Osteoblast (primary cell): Measurements from ENCODE around the gene UGGT2. TPM values are rescaled to one million over a fixed set of nuclear protein-coding genes. Genes with fewer than 3 reads are reported as not detected.
A peak's percentile ranks its signal among the peaks of the same experiment; 100 is the strongest.

Source experiments
- DNase-seq: peaks from one replicate; pipeline ENCODE4 v3.0.0; 2011; ENCODE audit warnings: low spot score, mixed read lengths; ENCODE audit not compliant: insufficient read length; ENCODE audit errors: missing footprints
- H2AFZ ChIP-seq: 2 replicates; pipeline ENCODE4 v1.6.0; 2011; ENCODE audit warnings: mild to moderate bottlenecking, low read length
- H3K27ac ChIP-seq: 2 replicates; pipeline ENCODE4 v1.5.1; 2011; ENCODE audit warnings: mild to moderate bottlenecking, low read depth, low read length, moderate library complexity
- H3K27me3 ChIP-seq: 2 replicates; pipeline ENCODE4 v1.6.0; 2012; ENCODE audit warnings: mild to moderate bottlenecking, control low read depth, inconsistent platforms, low read length, moderate library complexity; ENCODE audit not compliant: insufficient read depth
- H3K36me3 ChIP-seq: 2 replicates; pipeline ENCODE4 v1.5.1; 2011; ENCODE audit warnings: mild to moderate bottlenecking, low read length, control low read depth, moderate library complexity; ENCODE audit not compliant: insufficient read depth
- H3K4me1 ChIP-seq: 2 replicates; pipeline ENCODE4 v1.5.1; 2011; ENCODE audit warnings: mild to moderate bottlenecking, low read length, control low read depth, moderate library complexity; ENCODE audit not compliant: insufficient read depth
- H3K4me2 ChIP-seq: 2 replicates; pipeline ENCODE4 v1.6.0; 2011; ENCODE audit warnings: mild to moderate bottlenecking, low read length; ENCODE audit not compliant: insufficient read depth
- H3K4me3 ChIP-seq: fragments of 200-600 bp; sonication (generic); 3 replicates; pipeline ENCODE4 v1.5.1; 2012; ENCODE audit warnings: mild to moderate bottlenecking, low read length, inconsistent platforms; ENCODE audit not compliant: insufficient read depth
- H3K79me2 ChIP-seq: 2 replicates; pipeline ENCODE4 v1.6.0; 2012; ENCODE audit warnings: mild to moderate bottlenecking, low read length, control low read depth, inconsistent platforms; ENCODE audit not compliant: insufficient read depth
- H3K9me3 ChIP-seq: 2 replicates; pipeline ENCODE4 v1.5.1; 2011; ENCODE audit warnings: low read depth, low read length, control low read depth
- H4K20me1 ChIP-seq: 2 replicates; pipeline ENCODE4 v1.6.0; 2012; ENCODE audit warnings: mild to moderate bottlenecking, low read length, control low read depth; ENCODE audit not compliant: insufficient read depth
- total RNA-seq: library from RNA; depleted of rRNA; stranded (reverse); fragments of >200 nt; gene quantifications from 2 replicates; pipeline ENCODE4 v1.2.3, GENCODE V29; 2012
- TF ChIP-seq, protein P1 (sequence below): IDR thresholded peaks from 2 replicates; pipeline ENCODE4 v1.5.1; 2011; ENCODE audit warnings: mild to moderate bottlenecking, low read depth, low read length, moderate library complexity; ENCODE audit errors: extremely low read depth

UGGT2 gene
- total RNA-seq, 1 donor, result 78.2 TPM

DNA sequence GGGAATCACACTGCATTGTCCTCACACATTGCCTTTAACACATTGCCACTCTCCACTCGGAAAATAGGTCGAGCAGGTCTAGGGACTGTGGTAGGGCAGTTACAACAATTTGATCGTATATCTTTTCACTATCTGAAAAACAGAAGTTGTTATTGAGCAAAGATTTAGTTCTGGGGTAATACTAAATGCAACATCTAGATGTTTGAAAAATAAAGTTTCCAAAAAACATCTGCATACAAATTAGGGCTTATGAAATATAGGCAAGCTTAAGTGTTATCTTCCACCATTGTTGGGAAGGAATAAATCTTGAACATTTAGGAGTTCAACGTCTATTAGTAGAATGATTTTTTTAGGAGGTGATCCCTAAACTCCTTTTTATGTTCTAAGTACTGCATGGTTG lies 35.9 kb upstream of the UGGT2 start:
- TF ChIP-seq, protein P1, sequence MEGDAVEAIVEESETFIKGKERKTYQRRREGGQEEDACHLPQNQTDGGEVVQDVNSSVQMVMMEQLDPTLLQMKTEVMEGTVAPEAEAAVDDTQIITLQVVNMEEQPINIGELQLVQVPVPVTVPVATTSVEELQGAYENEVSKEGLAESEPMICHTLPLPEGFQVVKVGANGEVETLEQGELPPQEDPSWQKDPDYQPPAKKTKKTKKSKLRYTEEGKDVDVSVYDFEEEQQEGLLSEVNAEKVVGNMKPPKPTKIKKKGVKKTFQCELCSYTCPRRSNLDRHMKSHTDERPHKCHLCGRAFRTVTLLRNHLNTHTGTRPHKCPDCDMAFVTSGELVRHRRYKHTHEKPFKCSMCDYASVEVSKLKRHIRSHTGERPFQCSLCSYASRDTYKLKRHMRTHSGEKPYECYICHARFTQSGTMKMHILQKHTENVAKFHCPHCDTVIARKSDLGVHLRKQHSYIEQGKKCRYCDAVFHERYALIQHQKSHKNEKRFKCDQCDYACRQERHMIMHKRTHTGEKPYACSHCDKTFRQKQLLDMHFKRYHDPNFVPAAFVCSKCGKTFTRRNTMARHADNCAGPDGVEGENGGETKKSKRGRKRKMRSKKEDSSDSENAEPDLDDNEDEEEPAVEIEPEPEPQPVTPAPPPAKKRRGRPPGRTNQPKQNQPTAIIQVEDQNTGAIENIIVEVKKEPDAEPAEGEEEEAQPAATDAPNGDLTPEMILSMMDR, result no peak
- no peaks in the 10 kb centered on the region for H4K20me1 ChIP-seq
- DNase-seq, result peak; percentile 69
- H3K4me2 ChIP-seq, result no peak overlapping the region
- H3K36me3 ChIP-seq, result no peaks in the 10 kb centered on the region
- no peaks in the 10 kb centered on the region for H3K79me2 ChIP-seq
- H3K9me3 ChIP-seq, result no peaks in the 10 kb centered on the region
- no peaks in the 10 kb centered on the region for H3K4me1 ChIP-seq
- no peak overlapping the region for H3K27ac ChIP-seq
- H3K27me3 ChIP-seq, result peaks cover 60% of the 10 kb centered on the region
- no peak overlapping the region for H3K4me3 ChIP-seq
- no peak overlapping the region for H2AFZ ChIP-seq

DNA sequence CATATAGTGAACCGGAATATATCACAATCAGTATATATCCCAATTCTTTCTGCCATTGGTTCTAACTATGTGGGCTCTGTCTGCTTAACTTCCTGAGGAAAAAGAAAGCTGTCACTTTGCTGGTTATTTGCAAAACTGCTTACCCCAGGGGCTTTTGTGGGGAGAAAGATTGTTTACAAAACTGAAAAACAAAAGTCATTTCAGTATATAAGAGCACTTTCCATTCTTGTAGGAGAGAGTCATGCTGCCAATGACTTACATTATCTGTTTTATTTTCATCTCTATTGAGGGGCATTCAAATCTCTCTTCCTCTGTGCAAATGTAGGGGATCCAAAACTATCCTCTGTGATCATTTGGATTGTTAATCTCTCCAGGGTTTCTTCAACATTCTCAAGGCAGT lies 33.5 kb upstream of the UGGT2 start:
- Histone ChIP-seq H2AFZ (no peak overlapping the region), H4K20me1 (no peaks in the 10 kb centered on the region), H3K27me3 (peaks cover 40% of the 10 kb centered on the region), H3K79me2 (no peaks in the 10 kb centered on the region), H3K4me1 (no peaks in the 10 kb centered on the region), H3K4me2 (no peak overlapping the region), H3K27ac (no peak overlapping the region), H3K36me3 (no peaks in the 10 kb centered on the region), H3K4me3 (no peak overlapping the region), H3K9me3 (no peaks in the 10 kb centered on the region)
- no peak for DNase-seq
- TF ChIP-seq, protein P1, result no peak

DNA sequence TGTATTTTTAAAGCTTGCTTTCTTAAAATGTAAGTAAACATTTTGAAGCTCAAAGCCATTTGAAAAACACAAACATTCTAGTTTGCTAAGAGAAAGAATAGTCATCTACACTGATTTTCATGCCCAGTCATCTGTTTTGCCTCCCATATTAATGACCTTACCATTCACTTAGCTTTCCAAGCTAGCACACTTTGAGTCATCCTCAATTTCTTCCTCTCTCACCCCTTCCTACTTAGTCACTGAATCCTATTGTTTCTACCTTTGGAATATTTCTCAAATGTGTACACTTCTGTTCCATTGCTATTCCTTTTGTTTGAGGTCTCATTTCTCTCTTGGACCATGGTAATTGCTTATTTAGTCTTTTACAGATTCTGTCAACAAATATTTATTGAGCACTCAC lies 29.4 kb upstream of the UGGT2 start:
- Histone ChIP-seq H3K27ac (no peak overlapping the region), H3K4me1 (no peaks in the 10 kb centered on the region), H3K9me3 (no peaks in the 10 kb centered on the region), H3K4me2 (no peak overlapping the region), H4K20me1 (no peaks in the 10 kb centered on the region), H3K36me3 (no peaks in the 10 kb centered on the region), H3K79me2 (no peaks in the 10 kb centered on the region), H2AFZ (no peak overlapping the region), H3K4me3 (no peak overlapping the region), H3K27me3 (peaks cover 8% of the 10 kb centered on the region)
- no peak for DNase-seq
- TF ChIP-seq, protein P1, result no peak

DNA sequence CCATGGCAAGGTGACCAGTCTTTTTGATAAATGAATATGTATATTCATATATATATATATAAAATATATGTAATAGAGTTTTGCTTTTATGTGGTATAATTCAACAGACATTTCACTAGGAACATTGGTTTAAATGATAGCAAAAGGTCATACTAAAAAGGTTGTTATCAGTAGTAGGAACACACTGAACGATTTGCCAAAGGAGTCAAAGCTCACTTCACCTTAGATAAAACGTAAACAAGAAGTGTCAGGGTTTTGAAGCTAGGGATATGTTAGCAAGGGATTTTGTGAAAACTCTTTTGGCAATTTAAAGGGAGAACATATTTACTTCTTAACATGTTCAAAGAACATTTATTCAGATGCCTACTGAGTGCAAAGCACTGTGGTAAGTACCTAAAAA lies 28.7 kb upstream of the UGGT2 start:
- Histone ChIP-seq H3K4me2 (no peak overlapping the region), H4K20me1 (no peaks in the 10 kb centered on the region), H3K9me3 (no peaks in the 10 kb centered on the region), H3K4me1 (no peaks in the 10 kb centered on the region), H3K36me3 (no peaks in the 10 kb centered on the region), H3K79me2 (no peaks in the 10 kb centered on the region), H3K27me3 (peaks cover 2% of the 10 kb centered on the region), H2AFZ (no peak overlapping the region), H3K27ac (no peak overlapping the region), H3K4me3 (no peak overlapping the region)
- DNase-seq, result peak; percentile 17
- TF ChIP-seq, protein P1, result no peak
